Lower leg skin (tissue), 3 donors: ENCODE results near the gene SNRNP200.

Experiments
- CTCF ChIP-seq, 3 donors: fragments of 450-650 bp; IDR thresholded peaks; one replicate each; pipeline ENCODE4 v1.5.1; 2016; ENCODE audit warnings: antibody characterized with exemption in 3 of 3, mild to moderate bottlenecking in 3 of 3, moderate library complexity in 2 of 3
- POLR2A ChIP-seq, 2 donors: fragments of 450-650 bp; IDR thresholded peaks; one replicate each; pipeline ENCODE4 v1.6.1; 2016 to 2017; ENCODE audit warnings: antibody characterized with exemption in 2 of 2, mild to moderate bottlenecking in 1 of 2, moderate library complexity in 1 of 2

GRCh38 chr2:96261328-96262003, 43.9 kb downstream of the SNRNP200 start:
- TF ChIP-seq CTCF (IDR thresholded peaks at IDR 0.05) (no peak), POLR2A (IDR thresholded peaks at IDR 0.05) (no peak)
